Testis (tissue), 2 donors: Measurements from ENCODE around the gene CUX1.

ENCODE experiments used
- POLR2A ChIP-seq: fragments of 450-650 bp; IDR thresholded peaks from one replicate; pipeline ENCODE4 v1.6.1; 2017; ENCODE audit warnings: antibody characterized with exemption, mild to moderate bottlenecking, moderate library complexity
- TF ChIP-seq, protein P1 (sequence below), 3 experiments: fragments of 450-650 bp in 2 of 3; fragments of 200-600 bp in 1 of 3; sonication (generic) in 1 of 3; IDR thresholded peaks; one replicate each; pipeline ENCODE4 v1.5.1; 2016 to 2019; ENCODE audit warnings: antibody characterized with exemption in 3 of 3, mild to moderate bottlenecking in 2 of 3, moderate library complexity in 1 of 3

DNA sequence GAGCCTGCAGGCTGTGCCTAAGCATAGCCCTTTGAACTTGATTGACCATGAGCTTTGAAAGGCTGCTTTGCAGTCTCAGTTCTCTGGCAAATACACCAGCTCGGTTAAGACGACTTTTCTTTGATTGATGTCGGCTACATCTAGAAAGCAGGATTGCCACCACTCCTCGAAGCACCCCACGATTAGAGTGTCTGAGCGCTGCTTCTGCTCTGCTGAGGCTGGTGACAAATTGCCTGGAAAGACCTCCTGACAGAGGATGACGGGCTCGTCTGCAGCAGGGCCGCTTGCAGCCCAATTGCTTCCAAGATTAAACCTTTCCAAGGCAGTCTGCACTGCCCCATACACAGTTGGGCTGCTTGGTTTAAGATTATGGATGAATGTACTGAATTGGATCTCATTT, 182.0 kb downstream of the CUX1 start:
- TF ChIP-seq, protein P1, sequence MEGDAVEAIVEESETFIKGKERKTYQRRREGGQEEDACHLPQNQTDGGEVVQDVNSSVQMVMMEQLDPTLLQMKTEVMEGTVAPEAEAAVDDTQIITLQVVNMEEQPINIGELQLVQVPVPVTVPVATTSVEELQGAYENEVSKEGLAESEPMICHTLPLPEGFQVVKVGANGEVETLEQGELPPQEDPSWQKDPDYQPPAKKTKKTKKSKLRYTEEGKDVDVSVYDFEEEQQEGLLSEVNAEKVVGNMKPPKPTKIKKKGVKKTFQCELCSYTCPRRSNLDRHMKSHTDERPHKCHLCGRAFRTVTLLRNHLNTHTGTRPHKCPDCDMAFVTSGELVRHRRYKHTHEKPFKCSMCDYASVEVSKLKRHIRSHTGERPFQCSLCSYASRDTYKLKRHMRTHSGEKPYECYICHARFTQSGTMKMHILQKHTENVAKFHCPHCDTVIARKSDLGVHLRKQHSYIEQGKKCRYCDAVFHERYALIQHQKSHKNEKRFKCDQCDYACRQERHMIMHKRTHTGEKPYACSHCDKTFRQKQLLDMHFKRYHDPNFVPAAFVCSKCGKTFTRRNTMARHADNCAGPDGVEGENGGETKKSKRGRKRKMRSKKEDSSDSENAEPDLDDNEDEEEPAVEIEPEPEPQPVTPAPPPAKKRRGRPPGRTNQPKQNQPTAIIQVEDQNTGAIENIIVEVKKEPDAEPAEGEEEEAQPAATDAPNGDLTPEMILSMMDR (IDR thresholded peaks at IDR 0.05) = no peak
- no peak for TF ChIP-seq POLR2A
